ENCODE data around the gene CHD9NB.

- TF ChIP-seq, protein P1, sequence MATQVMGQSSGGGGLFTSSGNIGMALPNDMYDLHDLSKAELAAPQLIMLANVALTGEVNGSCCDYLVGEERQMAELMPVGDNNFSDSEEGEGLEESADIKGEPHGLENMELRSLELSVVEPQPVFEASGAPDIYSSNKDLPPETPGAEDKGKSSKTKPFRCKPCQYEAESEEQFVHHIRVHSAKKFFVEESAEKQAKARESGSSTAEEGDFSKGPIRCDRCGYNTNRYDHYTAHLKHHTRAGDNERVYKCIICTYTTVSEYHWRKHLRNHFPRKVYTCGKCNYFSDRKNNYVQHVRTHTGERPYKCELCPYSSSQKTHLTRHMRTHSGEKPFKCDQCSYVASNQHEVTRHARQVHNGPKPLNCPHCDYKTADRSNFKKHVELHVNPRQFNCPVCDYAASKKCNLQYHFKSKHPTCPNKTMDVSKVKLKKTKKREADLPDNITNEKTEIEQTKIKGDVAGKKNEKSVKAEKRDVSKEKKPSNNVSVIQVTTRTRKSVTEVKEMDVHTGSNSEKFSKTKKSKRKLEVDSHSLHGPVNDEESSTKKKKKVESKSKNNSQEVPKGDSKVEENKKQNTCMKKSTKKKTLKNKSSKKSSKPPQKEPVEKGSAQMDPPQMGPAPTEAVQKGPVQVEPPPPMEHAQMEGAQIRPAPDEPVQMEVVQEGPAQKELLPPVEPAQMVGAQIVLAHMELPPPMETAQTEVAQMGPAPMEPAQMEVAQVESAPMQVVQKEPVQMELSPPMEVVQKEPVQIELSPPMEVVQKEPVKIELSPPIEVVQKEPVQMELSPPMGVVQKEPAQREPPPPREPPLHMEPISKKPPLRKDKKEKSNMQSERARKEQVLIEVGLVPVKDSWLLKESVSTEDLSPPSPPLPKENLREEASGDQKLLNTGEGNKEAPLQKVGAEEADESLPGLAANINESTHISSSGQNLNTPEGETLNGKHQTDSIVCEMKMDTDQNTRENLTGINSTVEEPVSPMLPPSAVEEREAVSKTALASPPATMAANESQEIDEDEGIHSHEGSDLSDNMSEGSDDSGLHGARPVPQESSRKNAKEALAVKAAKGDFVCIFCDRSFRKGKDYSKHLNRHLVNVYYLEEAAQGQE (IDR thresholded peaks at IDR 0.05; ENCODE audit: insufficient replicate concordance, low read depth) = no peak
- TF ChIP-seq POLR2AphosphoS5 (IDR thresholded peaks at IDR 0.05; ENCODE audit: low read depth) = no peak
- no peak for TF ChIP-seq CTCF (IDR thresholded peaks at IDR 0.05; ENCODE audit: insufficient read depth, low read length)
- TF ChIP-seq SPI1 (IDR thresholded peaks at IDR 0.05; ENCODE audit: borderline replicate concordance, low read depth) = peak; percentile 92
- no peak for TF ChIP-seq GABPA (IDR thresholded peaks at IDR 0.05; ENCODE audit: low read depth)
Measured at GRCh38 chr16:53055541-53056391, 3.1 kb upstream of the CHD9NB start.
